Ecto neural progenitor cell (in vitro differentiated cells): ENCODE measurements around the gene SERPINB2.
A peak's percentile ranks its signal among the peaks of the same experiment; 100 is the strongest.
"Not testable (repeated sequence)": the region's sequence is repeated elsewhere in the genome, so short reads cannot be mapped to it uniquely, and the experiment has no call there.

ENCODE experiments used
- DNase-seq: peaks from one replicate; pipeline ENCODE4 v3.0.0-alpha.2; 2018; ENCODE audit warnings: low spot score

Gene SERPINB2

DNA sequence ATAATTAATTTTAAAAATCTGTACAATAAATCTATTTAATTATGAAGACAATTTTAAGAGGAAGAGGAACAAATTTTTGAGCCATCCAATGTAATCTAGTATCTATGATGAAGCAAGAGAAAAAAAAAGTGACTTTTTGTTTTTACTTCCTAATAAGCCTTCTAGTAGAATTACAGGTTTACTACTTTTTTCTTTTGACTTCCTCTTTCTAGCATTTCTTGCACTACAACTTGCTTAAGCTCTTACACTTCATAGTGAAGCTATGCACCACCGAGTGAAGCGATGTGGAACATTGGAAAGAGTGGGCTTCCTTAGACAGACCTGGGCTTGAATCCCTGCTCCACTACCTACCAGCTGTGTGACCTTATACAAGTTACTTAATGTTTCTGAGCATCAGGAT, 2.1 kb downstream of the SERPINB2 start:
- DNase-seq = no peak

DNA sequence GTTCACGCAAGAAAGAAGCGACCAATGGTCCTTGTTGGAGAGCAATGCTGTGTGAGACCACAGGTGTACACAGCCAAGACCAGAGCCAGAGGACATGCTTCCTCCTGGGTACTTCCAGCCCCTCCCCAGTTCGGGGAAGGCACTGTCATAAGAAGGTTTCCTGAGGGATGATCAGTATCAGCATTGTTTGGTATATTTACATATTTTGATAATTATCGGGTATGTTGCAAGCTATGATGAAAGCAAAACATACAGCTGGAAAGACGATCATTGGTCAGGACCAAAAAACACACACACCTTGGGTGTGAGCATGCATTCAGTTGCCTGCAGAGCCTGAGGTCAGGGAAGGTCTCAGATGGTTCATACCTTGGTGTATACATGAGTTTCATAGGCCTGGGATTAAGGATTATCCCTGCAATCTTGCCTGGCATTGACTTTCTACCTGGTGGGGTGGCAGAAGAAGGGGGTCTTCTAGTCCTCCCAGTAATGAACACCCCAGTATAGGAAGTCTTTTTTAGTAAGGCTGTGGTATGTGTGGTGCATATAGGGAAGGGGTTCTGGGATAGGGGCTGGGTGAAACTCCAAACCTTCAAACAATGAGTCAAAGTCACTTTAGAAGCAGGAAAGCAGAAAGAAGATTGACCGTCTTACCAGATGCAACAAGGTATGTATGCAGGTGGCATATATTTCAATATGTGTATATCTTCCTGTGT, 2.9 kb downstream of the SERPINB2 start:
- DNase-seq = no peak

DNA sequence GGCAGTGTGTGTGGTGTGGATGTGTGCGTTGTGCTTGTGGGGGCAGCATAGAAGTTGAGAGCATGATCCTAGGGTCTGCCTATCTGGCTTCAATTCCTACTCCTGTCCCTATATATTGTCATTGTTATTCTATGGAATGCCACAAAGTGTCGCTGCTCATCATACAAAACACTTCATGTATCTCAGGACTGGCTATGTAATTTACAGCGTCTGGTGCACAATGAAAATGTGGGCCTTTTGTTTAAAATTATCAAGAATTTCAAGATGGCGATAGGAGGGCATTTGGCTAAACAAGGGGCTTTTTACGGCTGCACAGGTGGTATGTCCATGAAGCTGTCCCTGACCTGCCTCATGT, 3.4 kb downstream of the SERPINB2 start:
- DNase-seq = no peak

DNA sequence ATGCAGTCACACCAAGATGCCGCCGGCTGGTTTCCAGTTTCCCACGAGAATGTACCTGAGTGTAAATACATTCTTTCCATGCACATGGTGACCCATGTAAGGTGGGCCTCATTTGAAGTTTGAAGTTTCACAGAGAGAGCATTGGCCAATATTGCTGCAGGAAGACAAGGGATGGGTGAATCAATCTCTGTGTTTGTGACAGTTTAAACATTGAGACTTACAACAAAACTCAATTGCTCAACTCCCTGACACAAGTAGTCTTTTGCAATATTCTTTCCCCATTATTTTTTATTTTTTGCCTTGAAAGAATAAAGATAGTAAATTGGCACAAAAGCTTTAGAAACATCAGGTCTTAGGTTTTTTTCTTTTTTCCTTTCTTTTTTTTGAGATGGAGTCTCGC, 5.1 kb downstream of the SERPINB2 start:
- no peak for DNase-seq

DNA sequence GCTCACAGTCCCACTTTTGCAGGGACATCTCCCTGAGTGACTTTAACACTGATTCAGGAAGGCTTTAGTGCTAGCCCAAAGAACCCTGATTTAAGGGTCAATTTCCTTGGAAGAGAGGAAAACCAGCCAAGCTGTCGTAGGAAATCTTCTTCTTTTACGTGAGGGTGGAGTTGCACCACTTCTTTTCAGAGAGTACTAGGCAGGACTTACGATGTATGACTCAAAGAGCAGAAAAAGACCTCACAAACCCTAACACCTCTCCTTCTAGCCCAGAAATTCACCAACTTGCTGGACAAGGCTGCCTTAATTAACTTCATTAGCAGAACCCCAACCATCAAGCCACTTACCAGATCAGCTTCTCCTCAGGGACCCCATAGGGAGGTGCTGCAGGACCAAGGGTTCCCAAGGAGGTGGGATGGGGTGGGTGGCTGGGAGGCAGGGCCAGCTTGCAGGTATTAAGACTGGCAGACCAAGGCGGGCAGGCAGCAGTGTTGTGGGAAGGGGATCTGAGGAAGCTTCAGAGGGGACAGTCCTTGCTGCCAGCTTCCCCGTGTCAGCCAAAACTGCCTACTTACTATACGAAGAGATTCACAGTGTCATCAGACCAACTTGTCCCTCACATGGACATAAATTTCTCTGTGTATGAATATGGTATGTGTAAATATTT, 6.7 kb downstream of the SERPINB2 start:
- DNase-seq = no peak

DNA sequence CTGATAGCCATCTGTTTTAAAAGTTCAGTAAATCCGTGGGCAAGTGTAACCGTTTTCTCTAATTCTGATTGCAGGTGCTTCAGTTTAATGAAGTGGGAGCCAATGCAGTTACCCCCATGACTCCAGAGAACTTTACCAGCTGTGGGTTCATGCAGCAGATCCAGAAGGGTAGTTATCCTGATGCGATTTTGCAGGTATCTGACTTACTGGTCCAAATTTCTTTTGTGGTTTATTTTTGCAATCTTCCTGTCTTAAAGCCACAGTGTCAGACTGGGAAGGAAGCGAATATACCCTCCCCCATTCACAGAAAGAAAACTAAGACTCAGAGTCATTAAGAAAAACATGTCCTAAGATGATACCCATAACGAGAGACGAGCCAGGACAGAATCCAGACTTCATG, 7.7 kb downstream of the SERPINB2 start:
- no peak for DNase-seq

DNA sequence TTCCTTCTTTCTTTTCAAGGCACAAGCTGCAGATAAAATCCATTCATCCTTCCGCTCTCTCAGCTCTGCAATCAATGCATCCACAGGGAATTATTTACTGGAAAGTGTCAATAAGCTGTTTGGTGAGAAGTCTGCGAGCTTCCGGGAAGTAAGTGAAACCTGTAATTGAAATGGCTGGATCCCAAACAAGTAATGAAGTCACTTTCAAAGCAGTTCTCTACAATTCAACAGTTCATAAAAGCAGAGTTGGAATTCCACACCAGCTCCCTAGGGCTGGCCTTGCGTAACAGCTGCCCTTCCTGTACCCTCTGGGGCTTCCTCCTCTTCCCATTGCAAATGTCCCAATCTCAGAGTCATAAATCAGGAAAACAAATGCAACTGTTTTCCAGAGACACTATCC, 9.6 kb downstream of the SERPINB2 start:
- no peak for DNase-seq

DNA sequence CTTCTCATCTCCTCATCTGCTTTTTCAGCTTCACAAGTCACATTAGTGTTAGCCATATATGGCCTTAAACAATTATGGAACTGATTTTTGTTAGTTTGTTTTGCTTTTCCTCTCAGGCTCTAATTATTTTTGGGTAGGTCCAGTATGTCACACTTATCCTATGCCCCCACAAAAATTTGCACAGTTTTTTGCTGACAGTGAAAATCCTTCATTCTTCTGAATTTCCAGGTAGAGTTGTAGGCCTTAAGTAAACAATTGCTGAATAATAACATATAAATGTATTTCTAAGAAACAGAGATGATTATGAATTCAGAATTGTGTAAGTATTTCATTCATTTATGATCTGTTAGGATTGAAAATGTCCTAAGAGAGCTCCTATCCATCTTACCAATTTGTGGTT, 11.7 kb downstream of the SERPINB2 start:
- DNase-seq = no peak

DNA sequence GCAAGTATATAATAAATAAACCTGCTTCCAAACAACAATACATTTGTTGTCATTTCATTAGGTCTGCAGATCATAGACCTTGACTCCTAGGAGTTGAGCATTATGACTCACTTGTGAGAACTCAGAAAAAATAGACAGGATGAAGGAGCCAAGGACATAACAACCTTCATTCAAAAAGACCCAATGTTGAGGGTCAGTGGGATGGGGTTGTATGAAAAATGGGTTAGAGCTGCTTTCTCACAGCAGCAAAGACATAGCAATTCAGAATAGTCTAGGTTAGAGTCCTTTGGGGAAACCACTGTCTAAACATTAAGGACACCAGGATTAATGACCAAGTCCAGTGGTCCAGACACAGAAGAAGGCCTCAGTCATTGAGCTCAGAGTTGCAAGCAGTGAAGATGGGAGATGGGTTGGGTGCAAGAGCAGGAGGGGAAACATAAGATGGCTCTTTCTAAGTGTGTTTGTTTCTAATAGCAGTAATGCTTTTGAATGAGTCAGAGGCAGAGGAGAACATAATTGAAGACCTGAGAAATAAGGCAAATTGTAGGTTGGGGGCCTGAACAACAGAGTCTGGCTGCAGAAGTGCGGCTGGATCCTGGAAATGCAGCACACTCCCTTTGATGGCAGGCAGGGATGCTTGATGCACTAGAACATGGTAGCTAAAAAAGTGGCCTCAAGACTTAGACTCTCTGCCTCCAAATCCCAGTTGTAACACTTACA, 16.5 kb downstream of the SERPINB2 start:
- no peak for DNase-seq

DNA sequence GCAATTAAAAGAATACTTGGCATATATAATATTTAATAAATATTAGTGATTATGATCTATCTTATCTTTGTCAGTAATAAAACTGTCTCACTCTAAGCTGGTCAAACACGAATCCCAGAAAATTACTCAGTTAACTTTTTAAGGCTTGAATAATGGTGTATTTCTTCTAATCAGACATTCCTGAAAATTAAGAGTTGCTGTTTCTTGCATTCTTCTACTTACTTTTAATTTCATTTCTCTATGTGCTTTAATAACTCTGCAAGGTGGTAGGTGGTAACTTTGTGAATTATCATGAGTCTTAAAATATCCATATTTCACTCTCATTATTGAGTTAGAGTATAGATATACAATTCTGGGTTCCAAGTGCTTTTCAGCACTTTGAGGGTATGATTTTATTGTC, 17.2 kb downstream of the SERPINB2 start:
- no peak for DNase-seq

DNA sequence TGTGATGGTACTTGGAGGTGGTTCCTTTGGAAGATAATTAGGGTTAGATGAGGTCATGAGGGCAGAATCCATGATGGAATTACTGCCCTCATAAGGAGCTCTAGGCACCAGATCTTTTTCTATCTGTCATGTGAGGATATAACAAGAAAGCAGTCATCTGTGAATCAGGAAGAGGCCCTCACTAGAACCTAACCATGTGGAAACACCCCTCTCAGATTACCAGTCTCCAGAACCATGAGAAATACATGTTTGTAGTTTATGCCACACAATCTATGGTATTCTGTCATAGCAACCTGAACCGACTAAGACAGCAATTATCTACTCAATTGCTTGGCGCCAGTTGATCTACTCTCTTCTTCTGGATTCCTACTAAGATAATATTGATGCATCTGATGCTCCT, 17.9 kb downstream of the SERPINB2 start:
- DNase-seq = no peak

DNA sequence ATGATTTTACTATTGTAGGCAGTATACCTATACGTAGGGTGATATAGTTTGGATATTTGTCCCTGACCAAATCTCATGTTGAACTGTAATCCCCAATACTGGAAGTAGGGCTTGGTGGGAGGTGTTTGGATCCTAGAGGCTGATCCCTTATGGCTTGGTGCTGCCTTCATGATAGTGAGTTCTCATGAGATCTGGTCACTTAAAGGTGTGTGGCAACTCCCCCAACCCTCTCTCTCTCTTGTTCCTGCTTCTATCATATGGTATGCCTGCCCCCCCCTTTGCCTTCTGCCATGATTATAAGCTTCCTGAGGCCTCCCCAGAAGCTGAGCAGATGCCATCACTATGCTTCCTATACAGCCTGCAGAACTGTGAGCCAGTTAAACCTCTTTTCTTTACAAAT, 18.6 kb downstream of the SERPINB2 start:
- DNase-seq = no peak

DNA sequence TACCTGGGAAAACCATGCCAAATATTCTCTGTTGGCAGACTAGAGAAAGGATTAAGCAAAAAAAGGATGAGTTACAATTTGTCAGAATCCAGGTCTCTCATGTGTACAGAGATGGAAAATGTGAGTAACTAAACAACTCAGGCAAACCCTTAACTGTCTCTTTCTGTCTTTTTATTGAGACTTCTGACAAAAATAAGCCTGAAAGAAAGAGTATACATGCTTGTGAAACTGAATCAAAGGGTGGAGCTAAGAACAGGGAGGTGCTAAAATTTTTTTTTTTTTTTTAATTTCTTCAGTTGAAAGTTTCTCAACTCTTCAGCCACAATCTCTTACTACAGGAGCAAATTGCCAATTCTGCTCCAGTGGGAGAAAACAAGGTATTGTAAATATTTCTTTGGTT, 20.2 kb downstream of the SERPINB2 start, which contains the start of gene SERPINB10:
Gene SERPINB10, plus strand, starts transcription at position 295 of the 400 bp plus-strand sequence. CDS start 7,553 bp downstream, outside the sequence.
- no peak for DNase-seq

DNA sequence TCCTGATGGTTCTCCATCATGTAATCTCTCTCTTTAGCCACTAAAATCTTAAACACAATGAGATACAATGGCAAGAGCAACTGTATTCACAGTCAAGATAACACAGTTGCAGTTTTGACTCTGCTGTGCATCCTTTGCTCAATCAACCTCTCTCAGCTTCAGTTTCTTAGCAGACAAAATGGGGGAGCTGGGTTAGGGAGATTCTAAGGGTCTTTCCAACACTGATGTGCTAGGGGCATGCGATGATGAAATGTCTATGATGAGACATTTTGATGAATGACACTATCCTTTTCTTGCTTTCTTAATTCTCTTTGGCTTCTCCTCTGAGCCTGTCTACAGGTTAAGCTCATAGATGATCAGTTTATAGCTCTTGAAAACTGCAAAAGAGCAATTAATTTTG, 21.4 kb downstream of the SERPINB2 start:
- DNase-seq = no peak

DNA sequence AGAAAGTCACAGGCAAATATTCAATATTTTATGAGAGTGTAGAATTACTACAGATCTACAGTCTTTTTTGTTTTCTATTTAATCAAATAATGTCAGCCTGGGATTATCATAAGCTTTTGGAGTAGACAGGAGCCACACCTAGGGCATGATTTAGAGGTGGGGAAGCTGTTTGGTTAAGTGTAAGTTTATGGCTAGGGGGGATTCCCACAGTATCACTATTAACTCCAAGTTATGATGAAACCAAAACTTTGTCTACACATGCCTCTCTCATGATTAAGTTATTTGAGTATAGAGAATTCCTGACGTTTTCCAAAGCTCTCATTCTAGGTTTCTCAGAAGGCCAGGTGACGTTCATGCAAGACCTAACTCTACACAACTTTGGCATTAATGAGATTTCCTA, 22.4 kb downstream of the SERPINB2 start:
- DNase-seq = no peak

DNA sequence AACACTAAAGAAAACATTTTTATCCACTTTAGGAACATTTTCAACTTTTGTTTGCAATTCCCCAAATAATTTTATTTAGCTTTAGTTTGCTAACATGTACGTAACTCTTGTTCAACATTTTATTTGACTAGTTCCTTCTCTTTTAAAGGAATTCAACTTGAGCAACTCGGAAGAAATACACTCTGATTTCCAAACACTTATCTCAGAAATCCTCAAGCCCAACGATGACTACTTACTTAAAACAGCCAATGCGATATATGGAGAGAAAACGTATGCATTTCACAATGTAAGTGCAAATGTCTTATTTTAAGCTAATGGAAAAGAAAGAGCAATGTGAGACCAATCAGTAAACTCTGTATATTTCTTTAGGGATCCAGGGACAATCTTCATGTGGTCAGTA, 30.3 kb downstream of the SERPINB2 start:
- DNase-seq = no peak

DNA sequence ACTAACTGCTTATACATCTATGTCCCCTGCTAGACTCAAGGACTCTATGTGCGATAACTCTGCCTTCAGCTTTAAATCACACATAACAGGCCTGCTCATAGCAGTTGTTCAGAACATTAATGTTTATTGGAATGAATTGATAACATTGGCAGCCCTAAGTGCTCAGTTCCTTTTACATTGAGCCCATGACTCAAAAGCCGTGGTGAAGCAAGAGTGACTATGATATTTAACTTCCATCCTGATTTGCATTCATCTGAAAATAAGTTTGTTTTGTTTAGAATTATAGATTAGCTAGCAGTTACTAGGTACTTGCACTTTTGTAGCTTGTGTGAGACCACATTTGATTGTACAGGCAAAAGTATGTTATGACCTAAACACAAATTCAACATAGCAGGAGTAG, 34.5 kb downstream of the SERPINB2 start:
- no peak for DNase-seq

DNA sequence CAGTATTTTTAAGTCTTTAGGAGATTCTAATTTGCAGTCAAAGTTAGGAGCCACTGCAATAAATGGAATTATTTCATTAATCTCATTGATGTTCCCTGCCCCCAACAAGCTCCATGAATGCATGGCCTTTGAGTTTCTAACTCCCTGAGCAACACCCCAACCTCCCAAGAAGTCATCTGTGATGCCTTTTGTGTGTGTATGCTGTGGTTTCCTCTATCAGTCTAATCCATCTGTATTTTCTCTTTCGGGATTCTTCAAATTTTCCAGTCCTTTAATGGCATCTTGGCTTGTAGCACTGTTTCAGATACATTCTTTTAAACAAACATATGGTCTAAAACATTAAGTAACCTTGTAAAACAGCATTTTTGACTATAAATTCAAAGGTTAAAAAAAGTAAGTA, 37.0 kb downstream of the SERPINB2 start:
- no peak for DNase-seq

DNA sequence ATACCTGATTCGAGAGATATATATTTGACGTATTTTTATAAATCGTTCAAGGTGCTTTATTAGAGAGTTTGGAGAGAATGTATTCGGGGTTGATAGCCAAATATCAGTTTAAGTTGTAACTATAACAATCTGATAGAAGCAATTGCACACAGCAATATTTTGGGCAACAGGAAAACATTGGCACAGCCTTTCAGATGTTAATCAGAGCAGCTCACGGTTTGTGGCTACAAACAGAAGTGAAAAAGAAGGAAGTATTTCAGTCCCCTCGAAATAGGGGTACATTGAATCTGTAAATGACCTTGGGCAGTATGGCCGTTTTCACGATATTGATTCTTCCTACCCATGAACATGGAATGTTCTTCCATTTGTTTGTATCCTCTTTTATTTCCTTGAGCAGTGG, 40.8 kb downstream of the SERPINB2 start:
- no peak for DNase-seq

DNA sequence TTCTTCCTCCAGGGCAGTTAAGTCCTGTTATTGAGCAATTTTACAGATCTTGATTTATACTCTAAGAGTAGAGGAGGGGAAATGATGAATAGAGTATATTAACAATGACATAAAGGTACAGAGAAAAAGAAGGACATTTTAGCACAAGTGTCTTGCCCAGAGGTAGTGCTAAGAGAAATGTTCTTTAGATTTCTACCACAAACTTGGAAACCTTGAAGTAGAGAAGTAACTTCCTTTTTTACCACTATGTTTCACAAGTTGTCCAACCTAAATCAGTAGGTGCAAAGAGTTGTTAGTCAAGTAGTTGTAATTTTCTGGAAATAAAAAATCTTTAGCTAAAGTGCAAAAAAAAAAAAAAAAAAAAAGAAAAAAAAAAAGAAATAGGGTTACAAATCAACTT, 41.9 kb downstream of the SERPINB2 start:
- not testable (repeated sequence) for DNase-seq

DNA sequence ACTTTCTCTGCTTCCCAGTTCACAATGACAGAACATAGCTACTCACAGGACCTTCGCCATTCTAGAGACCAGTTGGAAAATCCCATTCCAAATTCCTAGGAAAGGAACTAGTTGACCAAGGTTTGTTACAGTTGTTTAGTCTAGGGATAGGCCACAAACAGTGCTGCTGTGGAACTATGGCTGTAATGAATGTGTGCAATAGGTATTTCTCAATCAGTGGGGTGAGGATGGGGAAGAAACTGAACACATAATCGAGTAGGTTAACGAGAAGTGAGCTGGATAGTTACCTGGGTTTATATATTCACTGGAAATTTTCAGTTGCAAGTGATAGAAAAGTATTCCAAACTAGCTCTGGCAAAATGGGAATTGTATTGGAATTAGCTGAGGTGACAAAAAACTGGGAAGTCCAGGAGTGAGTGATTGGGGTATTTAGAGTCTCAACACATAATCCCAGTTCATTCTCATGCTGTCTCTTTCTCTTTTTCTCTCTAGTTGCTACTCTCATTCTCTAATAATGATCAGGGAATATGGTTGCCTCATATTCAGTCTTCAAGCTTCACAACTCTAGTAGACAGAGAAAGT, 43.4 kb downstream of the SERPINB2 start:
- no peak for DNase-seq

DNA sequence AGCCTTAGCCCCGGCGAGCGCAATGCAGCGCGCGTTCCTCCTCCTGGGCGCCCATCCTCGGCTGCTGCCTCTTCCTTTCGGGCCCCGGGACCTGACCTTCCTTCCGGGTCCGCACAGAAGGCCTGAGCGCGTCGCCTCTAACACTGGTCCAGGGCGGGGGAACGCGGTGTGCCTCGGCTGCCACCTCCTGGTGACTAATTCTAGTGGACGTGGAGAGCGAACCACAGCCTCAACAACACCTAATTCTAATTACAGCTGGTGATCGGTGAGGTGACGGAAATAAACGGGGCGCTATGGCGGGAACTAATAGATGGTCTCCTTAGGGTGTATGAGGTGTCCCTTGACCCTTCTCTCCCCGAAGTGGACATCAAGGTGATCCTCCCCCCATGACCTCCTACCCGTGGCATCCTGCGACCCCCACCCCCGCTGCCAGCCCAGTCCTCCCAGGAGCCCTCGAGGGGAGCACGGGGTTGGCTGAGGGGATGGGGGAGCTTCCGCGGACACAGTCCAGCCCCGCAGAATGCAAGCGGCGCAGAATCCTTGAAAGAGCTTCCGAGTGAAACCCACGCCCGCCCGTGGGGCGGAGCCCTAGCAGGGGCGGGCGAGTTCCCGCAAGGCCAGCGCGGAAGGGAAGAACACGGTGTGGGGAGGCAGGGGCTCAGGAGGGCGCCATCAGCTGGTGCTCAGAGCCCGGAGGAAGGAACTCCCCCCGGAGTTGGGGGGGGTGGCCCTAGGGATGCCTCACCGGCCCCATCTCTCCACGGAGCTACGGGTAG, 48.8 kb downstream of the SERPINB2 start:
- peak; percentile 87 for DNase-seq
